DOHH2 (cell line): ENCODE results near the gene HEBP2.

Experiments
- H3F3A ChIP-seq: fragments of 200-600 bp; sonication (generic), shearing (Covaris generic); 2 replicates; pipeline ENCODE4 v1.6.0; 2016; ENCODE audit warnings: antibody characterized with exemption, mild to moderate bottlenecking; ENCODE audit not compliant: control insufficient read depth, insufficient read depth
- H3K27ac ChIP-seq: fragments of 200-600 bp; sonication (generic); 2 replicates; pipeline ENCODE4 v1.5.1; 2014; ENCODE audit warnings: low read depth, mild to moderate bottlenecking, low read length, moderate library complexity
- H3K27me3 ChIP-seq: fragments of 200-600 bp; sonication (generic); 2 replicates; pipeline ENCODE4 v1.6.1; 2014; ENCODE audit warnings: mild to moderate bottlenecking, low read length, mixed read lengths; ENCODE audit not compliant: control insufficient read depth
- H3K36me3 ChIP-seq: fragments of 200-600 bp; sonication (generic); 2 replicates; pipeline ENCODE4 v1.6.1; 2014; ENCODE audit warnings: mild to moderate bottlenecking, low read length, moderate library complexity, mixed read lengths; ENCODE audit not compliant: control insufficient read depth
- H3K4me1 ChIP-seq: fragments of 200-600 bp; sonication (generic); 2 replicates; pipeline ENCODE4 v1.6.1; 2014; ENCODE audit warnings: mild to moderate bottlenecking, low read length, mixed read lengths; ENCODE audit not compliant: control insufficient read depth
- H3K4me2 ChIP-seq: fragments of 200-600 bp; sonication (generic); 2 replicates; pipeline ENCODE4 v1.6.0; 2014; ENCODE audit warnings: mild to moderate bottlenecking, low read length, moderate library complexity
- H3K4me3 ChIP-seq: fragments of 200-600 bp; sonication (generic); 2 replicates; pipeline ENCODE4 v1.5.1; 2014; ENCODE audit warnings: mild to moderate bottlenecking, low read length, mixed read lengths
- H3K79me2 ChIP-seq: fragments of 200-600 bp; sonication (generic); 2 replicates; pipeline ENCODE4 v1.6.1; 2014; ENCODE audit warnings: mild to moderate bottlenecking, low read length, mixed read lengths; ENCODE audit not compliant: control insufficient read depth
- H3K9me2 ChIP-seq: fragments of 200-600 bp; sonication (generic); replicated peaks from 2 replicates; pipeline ENCODE4 v1.6.1; 2014; ENCODE audit warnings: mild to moderate bottlenecking, low read length, mixed read lengths; ENCODE audit not compliant: control insufficient read depth
- H3K9me3 ChIP-seq: fragments of 200-600 bp; sonication (generic); 2 replicates; pipeline ENCODE4 v1.6.1; 2014; ENCODE audit warnings: antibody characterized with exemption, low read length, mixed read lengths; ENCODE audit not compliant: control insufficient read depth, insufficient read depth
- H4K20me1 ChIP-seq: fragments of 200-600 bp; sonication (generic); 2 replicates; pipeline ENCODE4 v1.6.0; 2014; ENCODE audit warnings: low read depth, mild to moderate bottlenecking, antibody characterized with exemption, low read length, moderate library complexity; ENCODE audit not compliant: control insufficient read depth, insufficient read depth
- CTCF ChIP-seq: fragments of 200-600 bp; sonication (generic); IDR thresholded peaks from one replicate; pipeline ENCODE4 v1.5.1; 2014; ENCODE audit warnings: antibody characterized with exemption, mild to moderate bottlenecking, low read depth, low read length; ENCODE audit not compliant: poor library complexity, severe bottlenecking
- EZH2phosphoT487 ChIP-seq: fragments of 200-600 bp; sonication (generic); IDR thresholded peaks from 2 replicates; pipeline ENCODE4 v1.6.1; 2017; ENCODE audit warnings: borderline replicate concordance, mild to moderate bottlenecking, antibody characterized with exemption, low read length, moderate library complexity, mixed read lengths

The HEBP2 gene

GRCh38 chr6:138396709-138397108 is 7.3 kb upstream of the HEBP2 start:
- no peak overlapping the region for H3K4me3 ChIP-seq
- H3K9me3 ChIP-seq: no peaks in the 10 kb centered on the region
- no peak overlapping the region for H3K27ac ChIP-seq

GRCh38 chr6:138397128-138398122 is 6.6 kb upstream of the HEBP2 start:
- TF ChIP-seq CTCF (no peak), EZH2phosphoT487 (no peak)
- H3K4me1 ChIP-seq: peaks cover 21% of the 10 kb centered on the region
- H3K4me2 ChIP-seq: no peak overlapping the region
- no peak overlapping the region for H3K4me3 ChIP-seq
- H3F3A ChIP-seq: no peaks in the 10 kb centered on the region
- no peaks in the 10 kb centered on the region for H3K9me3 ChIP-seq
- no peaks in the 10 kb centered on the region for H3K36me3 ChIP-seq
- H3K9me2 ChIP-seq: no peaks in the 10 kb centered on the region
- H3K27me3 ChIP-seq: no peaks in the 10 kb centered on the region
- no peak overlapping the region for H3K27ac ChIP-seq
- no peaks in the 10 kb centered on the region for H4K20me1 ChIP-seq
- no peaks in the 10 kb centered on the region for H3K79me2 ChIP-seq

More at GRCh38 chr6:138396709-138397108, 7.3 kb upstream of the HEBP2 start:
- Histone ChIP-seq H3K79me2 (no peaks in the 10 kb centered on the region), H3F3A (no peaks in the 10 kb centered on the region), H3K27me3 (no peaks in the 10 kb centered on the region), H3K4me1 (peaks cover 21% of the 10 kb centered on the region), H3K4me2 (no peak overlapping the region), H3K36me3 (no peaks in the 10 kb centered on the region), H3K9me2 (no peaks in the 10 kb centered on the region), H4K20me1 (no peaks in the 10 kb centered on the region)
- TF ChIP-seq CTCF (no peak), EZH2phosphoT487 (no peak)

- H3F3A ChIP-seq: no peaks in the 10 kb centered on the region
- 0 out of 2 replicates have a peak, but pooled peaks cover 3% of the 10 kb centered on the region for H3K27me3 ChIP-seq
- peaks cover 19% of the 10 kb centered on the region for H3K4me1 ChIP-seq
- TF ChIP-seq EZH2phosphoT487 (no peak), CTCF (no peak)
- H3K9me3 ChIP-seq: no peaks in the 10 kb centered on the region
- H3K79me2 ChIP-seq: no peaks in the 10 kb centered on the region
- H4K20me1 ChIP-seq: no peaks in the 10 kb centered on the region
- H3K9me2 ChIP-seq: no peaks in the 10 kb centered on the region
- no peak overlapping the region for H3K4me2 ChIP-seq
- H3K27ac ChIP-seq: no peak overlapping the region
- H3K36me3 ChIP-seq: peaks cover 3% of the 10 kb centered on the region; the same call in 1 of the 2 replicates
- no peak overlapping the region for H3K4me3 ChIP-seq
These were observed 3.7 kb upstream of the HEBP2 start for GRCh38 chr6:138400326-138400725.
